SK-N-SH (cell line): ENCODE results near the gene ARMC8.

ENCODE experiments used
- EP300 ChIP-seq, 2 experiments: IDR thresholded peaks; 2 replicates each; pipeline versions ENCODE4 v1.4.0 to v1.6.1; 2012; ENCODE audit warnings: borderline replicate concordance in 1 of 2, low read depth in 1 of 2, low read length in 1 of 2
- FOXM1 ChIP-seq: IDR thresholded peaks from 2 replicates; pipeline ENCODE4 v1.4.0; 2012; ENCODE audit warnings: low read depth, mild to moderate bottlenecking
- GABPA ChIP-seq: IDR thresholded peaks from 2 replicates; pipeline ENCODE4 v1.4.0; 2012; ENCODE audit warnings: low read depth, mild to moderate bottlenecking
- MAX ChIP-seq: IDR thresholded peaks from 2 replicates; pipeline ENCODE4 v1.4.0; 2012; ENCODE audit warnings: low read depth
- NRF1 ChIP-seq: IDR thresholded peaks from 2 replicates; pipeline ENCODE4 v1.6.1; 2012; ENCODE audit warnings: low read depth, mild to moderate bottlenecking, low read length
- RXRA ChIP-seq: IDR thresholded peaks from 2 replicates; pipeline ENCODE4 v1.4.0; 2012; ENCODE audit warnings: low read depth, mild to moderate bottlenecking, borderline replicate concordance
- SIN3A ChIP-seq: IDR thresholded peaks from 2 replicates; pipeline ENCODE4 v1.6.1; 2012; ENCODE audit warnings: low read depth, mild to moderate bottlenecking, low read length, moderate library complexity, borderline replicate concordance
- SMC3 ChIP-seq: IDR thresholded peaks from 2 replicates; pipeline ENCODE4 v1.6.1; 2012; ENCODE audit warnings: low read depth, low read length, improper control_type of control experiment
- YY1 ChIP-seq: IDR thresholded peaks from 2 replicates; pipeline ENCODE4 v1.4.0; 2012; ENCODE audit warnings: low read depth, mild to moderate bottlenecking
- TF ChIP-seq, protein P1 (sequence below): fragments of 200-600 bp; sonication (generic); IDR thresholded peaks from 2 replicates; pipeline ENCODE4 v1.6.1; 2017; ENCODE audit warnings: antibody characterized with exemption, mild to moderate bottlenecking, moderate library complexity

- no peak for TF ChIP-seq YY1
- TF ChIP-seq, protein P1, sequence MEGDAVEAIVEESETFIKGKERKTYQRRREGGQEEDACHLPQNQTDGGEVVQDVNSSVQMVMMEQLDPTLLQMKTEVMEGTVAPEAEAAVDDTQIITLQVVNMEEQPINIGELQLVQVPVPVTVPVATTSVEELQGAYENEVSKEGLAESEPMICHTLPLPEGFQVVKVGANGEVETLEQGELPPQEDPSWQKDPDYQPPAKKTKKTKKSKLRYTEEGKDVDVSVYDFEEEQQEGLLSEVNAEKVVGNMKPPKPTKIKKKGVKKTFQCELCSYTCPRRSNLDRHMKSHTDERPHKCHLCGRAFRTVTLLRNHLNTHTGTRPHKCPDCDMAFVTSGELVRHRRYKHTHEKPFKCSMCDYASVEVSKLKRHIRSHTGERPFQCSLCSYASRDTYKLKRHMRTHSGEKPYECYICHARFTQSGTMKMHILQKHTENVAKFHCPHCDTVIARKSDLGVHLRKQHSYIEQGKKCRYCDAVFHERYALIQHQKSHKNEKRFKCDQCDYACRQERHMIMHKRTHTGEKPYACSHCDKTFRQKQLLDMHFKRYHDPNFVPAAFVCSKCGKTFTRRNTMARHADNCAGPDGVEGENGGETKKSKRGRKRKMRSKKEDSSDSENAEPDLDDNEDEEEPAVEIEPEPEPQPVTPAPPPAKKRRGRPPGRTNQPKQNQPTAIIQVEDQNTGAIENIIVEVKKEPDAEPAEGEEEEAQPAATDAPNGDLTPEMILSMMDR: no peak
- no peak for TF ChIP-seq RXRA
- TF ChIP-seq FOXM1: no peak
- TF ChIP-seq MAX: no peak
- TF ChIP-seq EP300 (IDR thresholded peaks at IDR 0.05; ENCODE audit: borderline replicate concordance in 1 of 2, low read depth in 1 of 2, low read length in 1 of 2): no peak
- no peak for TF ChIP-seq NRF1
- no peak for TF ChIP-seq SMC3
- no peak for TF ChIP-seq SIN3A
- no peak for TF ChIP-seq GABPA
These were observed 113.5 kb downstream of the ARMC8 start for GRCh38 chr3:138300647-138301046.
